HL-60 (cell line): Measurements from ENCODE around the gene PCDHAC2.

Experiments
- CTCF ChIP-seq: IDR thresholded peaks from one replicate; pipeline ENCODE4 v1.5.1; 2011; ENCODE audit warnings: low read length, control low read depth, inconsistent platforms; ENCODE audit not compliant: insufficient read depth
- GABPA ChIP-seq: IDR thresholded peaks from 2 replicates; pipeline ENCODE4 v1.6.1; 2012; ENCODE audit warnings: low read depth
- POLR2AphosphoS5 ChIP-seq: IDR thresholded peaks from 2 replicates; pipeline ENCODE4 v1.6.1; 2012; ENCODE audit warnings: low read depth
- REST ChIP-seq: IDR thresholded peaks from 2 replicates; pipeline ENCODE4 v1.6.1; 2012; ENCODE audit warnings: low read depth; ENCODE audit not compliant: insufficient replicate concordance

- TF ChIP-seq CTCF (no peak), REST (no peak), POLR2AphosphoS5 (no peak), GABPA (no peak)
These were observed 43.9 kb downstream of the PCDHAC2 start for GRCh38 chr5:141010047-141010793.
